ENCODE results near the gene MOB4. TPM values are rescaled to one million over a fixed set of nuclear protein-coding genes. Genes with fewer than 3 reads are reported as not detected.

The MOB4 gene
- total and polyA plus RNA-seq, 10 of the 15 experiments (the other 5 are each of a cell fraction or from before 2014, with no cell fraction given), result 13.5 to 44.2 (median 32.4) TPM

- no peaks in the 10 kb centered on the region for H3K27me3 ChIP-seq (replicated peaks in 1 of 2; ENCODE audit: control insufficient read depth in 2 of 2, insufficient read depth in 2 of 2, low read length in 1 of 2)
- in situ Hi-C loops (cut with MboI) (no loop called here), intact Hi-C loops (cut with micrococcal nuclease; ENCODE audit: unreplicated experiment) (no loop called here)
- H3K27ac ChIP-seq (ENCODE audit: control insufficient read depth, insufficient read depth), result no peak overlapping the region
- no peaks in the 10 kb centered on the region for H3K79me2 ChIP-seq (ENCODE audit: control insufficient read depth, insufficient read depth, low read length)
- ChIA-PET CTCF (no interaction called here), SMC1A (ENCODE audit: uncharacterized antibody, unreplicated experiment) (no interaction called here), POLR2A (no interaction called here), RAD21 (ENCODE audit: unreplicated experiment) (no interaction called here)
- no peaks in the 10 kb centered on the region for H3K36me3 ChIP-seq (ENCODE audit: control insufficient read depth in 2 of 2, insufficient read depth in 2 of 2, low read length in 1 of 2)
- no peak overlapping the region for H2AFZ ChIP-seq (ENCODE audit: control insufficient read depth, low read depth, low read length)
- no peak overlapping the region for H3K9ac ChIP-seq (ENCODE audit: control insufficient read depth, insufficient read depth, low read length)
- TF ChIP-seq, protein P1, sequence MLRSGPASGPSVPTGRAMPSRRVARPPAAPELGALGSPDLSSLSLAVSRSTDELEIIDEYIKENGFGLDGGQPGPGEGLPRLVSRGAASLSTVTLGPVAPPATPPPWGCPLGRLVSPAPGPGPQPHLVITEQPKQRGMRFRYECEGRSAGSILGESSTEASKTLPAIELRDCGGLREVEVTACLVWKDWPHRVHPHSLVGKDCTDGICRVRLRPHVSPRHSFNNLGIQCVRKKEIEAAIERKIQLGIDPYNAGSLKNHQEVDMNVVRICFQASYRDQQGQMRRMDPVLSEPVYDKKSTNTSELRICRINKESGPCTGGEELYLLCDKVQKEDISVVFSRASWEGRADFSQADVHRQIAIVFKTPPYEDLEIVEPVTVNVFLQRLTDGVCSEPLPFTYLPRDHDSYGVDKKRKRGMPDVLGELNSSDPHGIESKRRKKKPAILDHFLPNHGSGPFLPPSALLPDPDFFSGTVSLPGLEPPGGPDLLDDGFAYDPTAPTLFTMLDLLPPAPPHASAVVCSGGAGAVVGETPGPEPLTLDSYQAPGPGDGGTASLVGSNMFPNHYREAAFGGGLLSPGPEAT (IDR thresholded peaks at IDR 0.05; ENCODE audit: low read depth), result no peak
- TF ChIP-seq STAT1 (conservative IDR thresholded peaks at IDR 0.05), result no peak
- no peak for TF ChIP-seq SUPT20H (IDR thresholded peaks at IDR 0.05; ENCODE audit: borderline replicate concordance, control insufficient read depth, low read depth, low read length)
- no peak for TF ChIP-seq MYB (IDR thresholded peaks at IDR 0.05; ENCODE audit: borderline replicate concordance, low read depth, low read length)
- TF ChIP-seq HDAC2 (IDR thresholded peaks at IDR 0.05), result no peak
- TF ChIP-seq BRCA1 (IDR thresholded peaks at IDR 0.05; ENCODE audit: low read depth, low read length), result no peak
- TF ChIP-seq TCF7 (IDR thresholded peaks at IDR 0.05; ENCODE audit: borderline replicate concordance), result no peak
- no peak for TF ChIP-seq SREBF1 (IDR thresholded peaks at IDR 0.05; ENCODE audit: low read length)
- TF ChIP-seq, protein P2, sequence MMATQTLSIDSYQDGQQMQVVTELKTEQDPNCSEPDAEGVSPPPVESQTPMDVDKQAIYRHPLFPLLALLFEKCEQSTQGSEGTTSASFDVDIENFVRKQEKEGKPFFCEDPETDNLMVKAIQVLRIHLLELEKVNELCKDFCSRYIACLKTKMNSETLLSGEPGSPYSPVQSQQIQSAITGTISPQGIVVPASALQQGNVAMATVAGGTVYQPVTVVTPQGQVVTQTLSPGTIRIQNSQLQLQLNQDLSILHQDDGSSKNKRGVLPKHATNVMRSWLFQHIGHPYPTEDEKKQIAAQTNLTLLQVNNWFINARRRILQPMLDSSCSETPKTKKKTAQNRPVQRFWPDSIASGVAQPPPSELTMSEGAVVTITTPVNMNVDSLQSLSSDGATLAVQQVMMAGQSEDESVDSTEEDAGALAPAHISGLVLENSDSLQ (IDR thresholded peaks at IDR 0.05), result no peak
- TF ChIP-seq HSF1 (IDR thresholded peaks at IDR 0.05; ENCODE audit: low read depth, low read length), result no peak
- TF ChIP-seq ZNF24 (IDR thresholded peaks at IDR 0.05), result no peak
- TF ChIP-seq NFYB (IDR thresholded peaks at IDR 0.05; ENCODE audit: insufficient read depth, low read depth, low read length), result no peak
- no peak for TF ChIP-seq CBX3 (IDR thresholded peaks at IDR 0.05; ENCODE audit: borderline replicate concordance, low read depth)
- TF ChIP-seq E2F8 (IDR thresholded peaks at IDR 0.05; ENCODE audit: low read depth, partially characterized antibody), result no peak
- no peak for TF ChIP-seq PAX5 (IDR thresholded peaks at IDR 0.05; ENCODE audit: borderline replicate concordance, low read depth, low read length)
- no peak overlapping the region for H3K4me2 ChIP-seq (ENCODE audit: control insufficient read depth, insufficient read depth)
- FAIRE-seq (no peak), ATAC-seq (no peak), DNase-seq (ENCODE audit: low read depth, low spot score) (no peak)
- H3K4me1 ChIP-seq (ENCODE audit: control insufficient read depth, insufficient read depth, low read length), result no peaks in the 10 kb centered on the region
- 96% methylated on average over 2 of the region's 2 CpGs for WGBS (ENCODE audit: insufficient coverage, insufficient replicate concordance, low lambda C conversion rate, missing lambda C conversion rate)
- H4K20me1 ChIP-seq (ENCODE audit: control insufficient read depth, insufficient read depth), result no peaks in the 10 kb centered on the region
- H3K4me3 ChIP-seq, result no peak overlapping the region
- no TSS peak for BruUV-seq (replicated peaks)
- H3K9me3 ChIP-seq (replicated peaks; ENCODE audit: control insufficient read depth, insufficient read depth, low read length), result peaks cover 15% of the 10 kb centered on the region; the same call in 2 of the 3 replicates
These were observed 57.7 kb downstream of the MOB4 start for GRCh38 chr2:197573608-197574007.
